DMS153 (cell line): ENCODE results near the gene NCK2.
A peak's percentile ranks its signal among the peaks of the same experiment; 100 is the strongest.

Experiments used
- DNase-seq: peaks from one replicate; lab custom pipeline; 2025; lab: John Stamatoyannopoulos, UW

The NCK2 gene

GRCh38 chr2:105736145-105736544, 8.6 kb upstream of the NCK2 start:
- DNase-seq = no peak

DNA sequence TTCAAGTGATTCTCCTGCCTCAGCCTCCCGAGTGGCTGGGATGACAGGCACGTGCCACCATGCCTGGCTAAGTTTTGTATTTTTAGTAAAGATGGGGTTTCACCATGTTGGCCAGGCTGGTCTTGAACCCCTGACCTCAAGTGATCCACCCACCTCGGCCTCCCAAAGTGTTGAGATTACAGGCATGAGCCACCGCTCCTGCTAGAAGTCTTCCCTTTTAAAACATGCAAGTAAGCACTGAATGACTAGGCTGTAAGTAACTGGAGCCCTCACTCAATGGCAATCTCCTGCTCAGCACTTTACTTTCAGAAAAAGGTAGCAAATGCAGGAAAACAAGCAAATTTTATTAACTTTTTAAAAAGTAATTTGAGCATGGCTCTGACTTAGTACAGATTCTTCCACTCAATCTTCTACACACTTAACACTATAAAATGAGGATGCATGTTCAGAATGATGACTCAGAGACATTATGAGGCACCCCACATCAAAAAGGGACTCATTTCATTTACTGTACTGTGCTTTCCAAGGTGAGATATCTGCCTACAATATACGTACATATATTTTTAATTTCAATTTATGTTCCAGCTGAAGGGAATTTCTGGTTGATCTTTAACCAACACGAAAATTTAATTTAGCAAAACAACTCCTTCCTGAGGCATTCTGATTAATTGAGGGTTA, 6.6 kb upstream of the NCK2 start:
- DNase-seq = no peak

- no peak for DNase-seq
Observed at GRCh38 chr2:105738658-105739241, 6.0 kb upstream of the NCK2 start.

GRCh38 chr2:105739426-105739825, 5.3 kb upstream of the NCK2 start:
- DNase-seq = no peak

- DNase-seq = no peak
Observed at GRCh38 chr2:105739944-105740530, 4.7 kb upstream of the NCK2 start.

GRCh38 chr2:105741174-105741573, 3.5 kb upstream of the NCK2 start:
- DNase-seq = no peak

DNA sequence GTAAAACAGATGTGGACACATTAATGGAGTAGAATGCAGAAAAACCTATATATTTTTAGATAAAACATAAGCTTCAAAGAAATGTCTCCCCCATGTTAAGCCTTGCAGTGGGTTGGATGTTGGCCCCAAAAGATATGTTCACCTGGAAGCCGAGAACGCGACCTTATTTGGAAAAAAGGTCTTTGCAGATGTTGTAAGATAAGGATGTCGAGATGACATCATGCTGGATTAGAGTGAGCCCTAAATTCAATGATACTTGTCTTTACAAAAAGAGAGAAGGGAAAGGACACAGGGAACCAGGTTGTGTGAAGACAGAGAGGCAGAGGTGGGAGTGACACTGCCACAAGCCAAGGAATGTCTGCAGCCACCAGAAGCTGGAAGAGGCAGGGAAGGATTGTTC, 3.1 kb upstream of the NCK2 start:
- DNase-seq = no peak

DNA sequence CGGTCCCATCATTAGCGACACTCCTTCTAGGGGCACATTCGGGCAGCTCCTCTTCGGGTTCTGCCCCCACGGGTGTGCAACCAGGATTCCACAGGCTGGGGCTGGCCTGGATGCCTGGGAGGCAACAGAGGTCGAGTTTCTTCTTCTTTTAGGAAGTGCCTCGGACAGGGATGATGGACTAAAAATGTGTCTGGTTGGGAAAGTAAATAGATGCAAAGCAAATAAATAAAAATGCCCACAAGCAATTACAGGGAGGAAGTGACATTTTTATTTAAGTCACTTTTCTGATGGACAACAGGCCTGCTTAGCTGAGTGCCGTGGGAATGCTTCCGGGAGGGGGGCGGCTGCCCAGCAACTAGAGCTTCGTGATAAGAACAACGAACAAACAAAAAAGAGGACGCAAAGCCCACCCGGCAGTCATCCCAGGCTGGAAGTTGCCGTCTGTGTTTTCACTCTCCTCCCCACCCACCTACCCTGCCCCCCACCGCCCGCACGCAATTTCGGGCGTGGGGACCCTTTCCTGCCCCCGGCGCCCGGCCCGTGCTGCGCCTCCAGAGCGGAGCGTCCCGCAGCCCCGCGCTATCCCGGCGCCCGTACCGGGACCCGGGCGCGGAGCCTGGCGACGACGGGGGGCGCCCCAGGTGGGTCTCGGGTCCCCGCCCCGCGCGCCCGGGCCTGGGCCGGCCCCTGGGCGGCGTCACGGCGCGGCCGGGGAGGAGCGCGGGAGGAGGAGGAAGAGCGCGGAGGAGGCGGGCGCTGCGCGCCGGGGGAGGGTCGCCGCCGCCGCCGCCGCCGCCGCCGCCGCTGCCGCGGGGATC, 412 bp upstream of the NCK2 start:
- DNase-seq = peak; percentile 4

DNA sequence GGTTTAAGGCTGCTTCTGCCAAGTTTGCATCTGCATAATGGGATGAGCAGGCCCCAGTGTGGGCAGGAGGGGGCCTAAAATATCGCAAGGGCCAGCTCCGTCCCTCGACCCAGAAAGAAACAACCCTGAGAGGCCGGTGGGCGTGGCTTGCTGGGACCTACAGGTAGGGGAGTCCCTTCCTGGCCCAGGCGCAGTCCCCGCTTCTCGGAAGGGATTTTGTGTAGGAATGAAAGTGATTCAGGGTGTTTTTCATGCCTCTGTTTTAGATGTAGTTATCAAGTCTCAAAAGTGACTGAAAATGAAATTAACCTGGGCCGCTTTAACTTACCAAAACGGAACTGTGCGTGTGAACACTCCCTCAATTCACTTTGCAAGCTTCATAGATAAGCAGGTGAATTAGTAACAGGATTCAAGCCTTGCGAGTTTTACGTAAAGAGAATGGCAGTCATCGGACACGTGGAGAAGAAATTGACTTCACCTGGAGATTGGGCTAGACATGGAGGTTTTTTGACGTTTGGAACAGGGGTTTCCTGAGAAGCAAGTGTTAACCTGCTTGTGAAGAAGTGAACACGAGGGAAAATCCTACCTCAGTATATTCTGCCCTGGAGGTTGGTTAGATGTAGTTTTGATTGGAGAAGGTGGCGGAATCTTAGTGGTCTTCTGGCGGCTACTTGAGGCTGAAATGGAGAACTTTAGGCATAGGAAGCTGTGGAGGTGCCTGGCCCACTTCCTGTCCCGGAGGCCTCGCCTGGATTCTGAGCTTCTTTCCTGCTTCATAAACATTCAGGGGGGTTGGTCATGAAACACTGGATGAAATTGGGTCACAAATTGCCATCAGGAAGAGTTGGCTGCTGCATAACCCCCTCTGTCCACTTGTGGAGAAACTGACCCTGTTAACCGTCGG, 1.7 kb downstream of the NCK2 start:
- DNase-seq = no peak

DNA sequence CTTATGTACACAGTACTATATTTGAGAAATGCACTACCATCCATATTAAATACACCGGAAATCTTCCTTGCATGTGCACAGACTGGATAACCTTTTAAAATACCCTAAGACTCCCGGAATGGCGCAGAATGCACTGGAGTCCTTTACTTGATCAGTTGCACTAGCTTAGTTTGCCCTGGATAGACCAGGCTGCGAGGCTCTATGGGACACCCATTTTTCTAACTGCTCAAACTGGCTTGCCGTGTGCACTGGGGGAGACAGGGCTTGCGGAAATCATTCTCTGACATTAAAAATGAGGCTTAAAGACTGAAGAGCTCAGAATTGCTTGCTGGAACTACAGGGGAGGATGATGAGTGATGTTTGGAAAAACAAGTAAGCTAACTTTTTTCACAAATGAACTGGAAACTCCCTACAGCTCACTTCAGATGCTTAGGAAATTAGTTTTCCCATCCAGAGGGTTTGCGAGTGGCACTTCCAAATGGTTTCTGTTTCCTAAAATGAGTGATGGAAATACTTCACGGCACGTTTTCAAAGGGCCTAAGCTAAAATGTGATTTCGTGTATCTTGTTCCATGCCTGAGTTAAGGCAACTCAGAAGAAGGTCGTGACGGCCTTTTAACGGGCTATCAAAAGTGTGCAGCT, 2.7 kb downstream of the NCK2 start:
- no peak for DNase-seq

GRCh38 chr2:105747991-105748390, 3.3 kb downstream of the NCK2 start:
- DNase-seq = no peak

GRCh38 chr2:105748566-105748965, 3.9 kb downstream of the NCK2 start:
- no peak for DNase-seq

DNA sequence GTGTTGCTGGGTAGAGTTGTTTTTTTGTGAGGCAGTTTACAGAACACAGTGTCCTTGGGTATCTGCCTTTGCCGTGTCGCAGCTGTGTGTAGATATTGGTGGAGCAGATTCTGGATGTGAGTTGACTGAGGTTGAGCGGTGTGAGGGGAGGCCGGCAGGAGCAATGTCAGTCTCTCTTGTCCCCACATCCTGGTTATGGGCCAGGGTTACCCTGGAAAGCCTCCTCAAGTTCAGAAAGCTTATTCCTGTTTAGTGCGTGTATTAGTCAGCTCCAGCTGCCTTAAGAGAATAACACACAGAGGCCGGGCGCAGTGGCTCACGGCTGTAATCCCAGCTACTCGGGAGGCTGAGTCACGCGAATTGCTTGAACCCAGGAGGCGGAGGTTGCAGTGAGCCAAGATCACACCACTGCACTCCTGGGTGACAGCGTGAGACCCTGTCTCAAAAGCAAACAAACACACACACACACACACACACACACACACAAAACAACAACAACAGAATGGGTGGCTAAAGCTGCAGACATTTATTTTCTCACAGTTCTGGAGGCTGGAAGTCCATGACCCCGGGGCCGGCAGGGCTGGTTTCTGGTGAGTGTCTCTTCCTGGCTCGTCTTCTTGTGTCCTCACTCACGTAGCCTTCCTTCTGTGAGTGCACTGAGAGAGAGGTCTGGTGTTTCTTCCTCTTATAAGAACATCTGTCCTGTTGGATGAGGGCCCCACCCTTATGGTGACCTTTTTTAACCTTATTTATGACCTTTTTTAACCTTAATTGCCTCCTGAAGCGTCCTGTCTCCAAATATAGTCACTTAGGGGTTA, 5.1 kb downstream of the NCK2 start:
- no peak for DNase-seq

DNA sequence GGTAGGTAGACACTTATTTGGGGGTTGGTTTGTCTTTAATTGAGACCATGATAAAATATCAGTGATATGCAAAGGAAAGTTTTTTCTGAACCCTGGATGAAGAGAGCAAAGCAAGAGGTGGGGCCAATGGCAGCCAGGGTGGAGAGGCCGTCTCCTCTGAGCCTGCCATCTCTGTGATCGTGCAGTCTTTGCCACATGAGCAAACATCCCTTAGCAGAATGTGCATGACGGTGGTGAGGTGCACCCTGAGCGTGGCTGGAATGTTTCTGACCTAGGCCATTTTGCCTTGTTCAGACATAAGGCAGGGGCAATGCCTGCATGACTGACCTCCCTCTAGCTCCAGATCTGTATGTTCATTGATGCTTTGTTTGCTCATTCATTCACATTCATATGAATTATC, 6.0 kb downstream of the NCK2 start:
- no peak for DNase-seq

- DNase-seq = no peak
Observed at GRCh38 chr2:105751272-105751671, 6.6 kb downstream of the NCK2 start.

DNA sequence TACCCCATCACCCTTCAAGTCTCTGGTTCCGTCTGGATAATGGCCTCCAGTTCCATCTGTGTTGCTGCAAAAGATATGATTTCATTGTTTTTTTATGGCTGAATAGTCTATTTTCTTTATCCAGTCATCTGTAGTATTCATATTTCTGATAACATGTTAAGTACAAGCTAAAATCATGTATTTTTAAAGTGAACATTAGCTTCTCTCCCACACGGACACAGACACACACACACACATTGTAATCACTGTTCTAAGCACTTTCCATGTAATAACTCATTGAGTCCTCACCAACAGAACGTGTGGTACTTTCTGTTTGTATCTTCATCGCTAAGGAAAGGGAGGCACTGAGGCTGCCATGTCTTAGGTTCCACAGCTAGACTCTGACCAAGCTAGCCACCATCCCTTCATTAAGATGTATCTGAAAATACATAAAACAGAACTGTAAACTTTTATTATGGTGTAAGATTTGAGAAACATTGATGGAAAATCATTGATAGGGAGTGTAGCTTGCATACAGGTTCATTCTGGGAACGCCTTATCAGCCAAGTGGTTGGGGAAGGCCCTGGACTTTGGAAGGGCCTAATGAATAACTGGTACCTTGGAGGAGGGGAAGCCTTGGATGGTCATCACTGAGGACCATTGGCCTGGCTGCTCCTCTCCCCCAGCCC, 8.1 kb downstream of the NCK2 start:
- DNase-seq = no peak

DNA sequence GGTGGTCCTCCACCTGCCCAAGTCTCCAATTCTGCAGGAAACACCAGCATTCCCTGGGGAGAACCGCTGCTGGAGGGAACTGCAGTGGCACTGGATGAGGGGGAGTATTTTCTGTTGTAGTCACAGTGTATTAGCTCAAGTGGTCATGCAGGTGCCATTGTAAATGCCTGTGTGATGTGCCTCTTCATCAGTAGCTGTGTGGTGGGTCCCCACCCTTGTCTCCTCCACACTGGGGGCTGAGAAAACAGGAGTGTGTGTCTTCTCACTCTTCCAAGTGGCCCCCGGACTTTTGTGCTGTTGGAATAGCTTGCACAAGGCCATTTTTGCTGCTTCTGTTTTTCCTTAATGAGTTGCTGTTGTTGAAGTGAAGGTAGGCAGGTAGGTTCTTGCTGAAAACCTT, 8.7 kb downstream of the NCK2 start:
- no peak for DNase-seq

GRCh38 chr2:105754011-105754410, 9.3 kb downstream of the NCK2 start:
- DNase-seq = no peak

DNA sequence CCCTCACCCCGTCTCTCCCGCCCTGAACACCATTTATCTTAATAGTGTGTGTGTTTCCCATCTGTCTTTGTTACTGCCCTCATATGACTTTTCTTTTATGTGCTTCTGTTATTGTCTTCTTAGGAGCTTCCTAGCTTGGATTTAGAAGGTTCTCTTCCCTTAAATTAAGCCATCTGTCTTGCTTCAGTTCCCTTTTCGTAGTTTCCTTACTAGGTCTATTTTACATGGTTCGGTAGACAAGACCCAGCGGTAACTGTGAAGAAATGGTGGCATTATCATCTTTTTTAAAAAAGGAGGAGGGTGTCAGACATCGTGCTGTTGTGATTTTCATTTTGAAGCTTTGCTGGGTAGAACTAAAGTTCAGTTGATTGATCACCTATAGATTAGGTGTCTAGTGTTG, 10.3 kb downstream of the NCK2 start:
- no peak for DNase-seq

- DNase-seq = no peak
Observed at GRCh38 chr2:105755895-105756294, 11.2 kb downstream of the NCK2 start.
